Hepatocyte (in vitro differentiated cells): ENCODE results near the gene IL17RB. TPM values are rescaled to one million over a fixed set of nuclear protein-coding genes. Genes with fewer than 3 reads are reported as not detected.

ENCODE experiments used
- polyA plus RNA-seq: library from polyadenylated mRNA; unstranded; fragments of >200 nt; fragmentation: Nextera tagmentation; extraction: Ambion mirVana; gene quantifications from 2 replicates; pipeline ENCODE4 v1.2.1, GENCODE V29; 2016
- small RNA-seq: library from RNA; depleted of rRNA; stranded (forward); fragments of <200 nt; gene quantifications from one replicate; pipeline ENCODE3, GENCODE V24; 2014
- total RNA-seq: library from RNA; depleted of rRNA; stranded (reverse); fragments of >200 nt; gene quantifications from 2 replicates; pipeline ENCODE4 v1.2.3, GENCODE V29; 2014

The IL17RB gene
- total and polyA plus RNA-seq, 2 experiments from 2014 or later: 14.1 to 17.4 TPM

Small RNA genes within 50 kb of the gene (small RNA-seq; reads per million reads assigned to genes)
- not detected for gene AC012467.1

Other genes with a start within 250 kb of the IL17RB start
- 30.1 and 62.6 TPM in 2 replicates for gene CHDH, start 149 bp upstream of the IL17RB start, total RNA-seq
- 29.1 and 31.1 TPM in 2 replicates for gene CHDH, start 149 bp upstream of the IL17RB start, polyA plus RNA-seq
- 27.2 and 29.1 TPM in 2 replicates for gene ACTR8, start 35.6 kb downstream of the IL17RB start, total RNA-seq
- gene ACTR8, start 35.6 kb downstream of the IL17RB start, polyA plus RNA-seq: 17.2 and 19.6 TPM in 2 replicates
- 59.7 and 62.2 TPM in 2 replicates for gene SELENOK, start 45.3 kb downstream of the IL17RB start, total RNA-seq
- gene SELENOK, start 45.3 kb downstream of the IL17RB start, polyA plus RNA-seq: 155 and 163 TPM in 2 replicates